ENCODE data around the gene EIF3M.

GRCh38 chr11:32615422-32615821 is 31.8 kb downstream of the EIF3M start:
- TF ChIP-seq SUZ12 (IDR thresholded peaks at IDR 0.05) (no peak), TARDBP (IDR thresholded peaks at IDR 0.05) (no peak)
